HL-60 (cell line): ENCODE data around the gene NUBP2.

Source experiments
- CTCF ChIP-seq: IDR thresholded peaks from one replicate; pipeline ENCODE4 v1.5.1; 2011; ENCODE audit warnings: low read length, control low read depth, inconsistent platforms; ENCODE audit not compliant: insufficient read depth
- POLR2AphosphoS5 ChIP-seq: IDR thresholded peaks from 2 replicates; pipeline ENCODE4 v1.6.1; 2012; ENCODE audit warnings: low read depth

GRCh38 chr16:1757714-1758461 is 24.9 kb upstream of the NUBP2 start:
- TF ChIP-seq POLR2AphosphoS5 (no peak), CTCF (no peak)
